Measurements from ENCODE around the gene CABP5.

The CABP5 gene

DNA sequence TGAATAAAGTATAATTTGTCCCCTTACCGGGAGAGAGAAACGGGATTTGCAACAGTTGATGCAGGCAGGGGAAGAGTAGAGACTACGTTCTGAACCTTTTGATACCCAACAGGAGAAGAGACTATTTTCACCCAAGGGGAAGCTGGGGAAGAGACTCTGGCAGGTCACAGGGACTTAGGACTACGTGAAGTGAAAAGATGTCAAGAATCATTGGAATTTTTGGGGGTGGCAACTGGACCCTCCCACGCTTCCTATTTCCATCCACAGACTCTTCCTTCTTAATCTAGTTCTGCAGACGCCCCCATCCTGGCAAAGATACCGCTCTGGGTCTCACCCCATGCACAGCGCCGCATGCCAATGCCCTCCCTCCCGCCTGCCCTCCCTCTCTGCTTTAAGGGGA is 13.8 kb downstream of the CABP5 start:
- H3K4me1 ChIP-seq (ENCODE audit: control insufficient read depth in 1 of 2, insufficient read depth in 2 of 2, low read length in 2 of 2): no peaks in the 10 kb centered on the region
- peaks cover 0 to 3% of the 10 kb centered on the region in 2 donors for H3K27me3 ChIP-seq (ENCODE audit: control insufficient read depth in 1 of 2, insufficient read depth in 2 of 2, low read length in 2 of 2)
- H3K9ac ChIP-seq (ENCODE audit: low read depth in 1 of 2, low read length in 2 of 2): no peak overlapping the region
- H3K27ac ChIP-seq (ENCODE audit: low read depth, low read length): no peak overlapping the region
- H3K9me3 ChIP-seq (ENCODE audit: control insufficient read depth in 1 of 2, low read length in 2 of 2): no peaks in the 10 kb centered on the region
- H3K36me3 ChIP-seq (ENCODE audit: control insufficient read depth in 1 of 2, insufficient read depth in 2 of 2, low read length in 2 of 2): no peaks in the 10 kb centered on the region
- H3K4me3 ChIP-seq (ENCODE audit: low read depth in 1 of 2, low read length in 2 of 2): no peak overlapping the region

DNA sequence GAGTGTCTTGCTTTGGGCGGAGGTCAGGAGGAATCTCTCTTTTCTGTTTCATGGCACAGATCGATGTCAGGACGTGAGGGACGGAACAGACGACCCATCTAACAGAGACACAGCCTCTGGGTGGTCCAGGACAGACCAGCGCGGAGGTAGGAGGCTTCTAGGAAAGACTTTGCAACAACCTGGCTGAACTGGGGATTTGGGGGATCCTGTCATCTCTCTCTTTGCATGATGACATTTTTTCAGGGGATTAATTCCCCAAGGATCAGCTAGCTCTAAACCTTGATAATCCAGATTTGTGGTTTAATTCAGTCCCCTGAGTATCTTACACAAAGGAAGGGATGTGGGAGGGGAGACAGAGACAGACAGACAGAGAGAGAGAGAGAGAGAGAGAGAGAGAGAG is 14.4 kb downstream of the CABP5 start:
- H3K27me3 ChIP-seq (ENCODE audit: control insufficient read depth in 1 of 2, insufficient read depth in 2 of 2, low read length in 2 of 2): peaks cover 0 to 4% of the 10 kb centered on the region in 2 donors
- no peaks in the 10 kb centered on the region for H3K36me3 ChIP-seq (ENCODE audit: control insufficient read depth in 1 of 2, insufficient read depth in 2 of 2, low read length in 2 of 2)
- no peak overlapping the region for H3K4me3 ChIP-seq (ENCODE audit: low read depth in 1 of 2, low read length in 2 of 2)
- no peaks in the 10 kb centered on the region for H3K4me1 ChIP-seq (ENCODE audit: control insufficient read depth in 1 of 2, insufficient read depth in 2 of 2, low read length in 2 of 2)
- H3K9ac ChIP-seq (ENCODE audit: low read depth in 1 of 2, low read length in 2 of 2): no peak overlapping the region
- no peaks in the 10 kb centered on the region for H3K9me3 ChIP-seq (ENCODE audit: control insufficient read depth in 1 of 2, low read length in 2 of 2)
- H3K27ac ChIP-seq (ENCODE audit: low read depth, low read length): no peak overlapping the region

DNA sequence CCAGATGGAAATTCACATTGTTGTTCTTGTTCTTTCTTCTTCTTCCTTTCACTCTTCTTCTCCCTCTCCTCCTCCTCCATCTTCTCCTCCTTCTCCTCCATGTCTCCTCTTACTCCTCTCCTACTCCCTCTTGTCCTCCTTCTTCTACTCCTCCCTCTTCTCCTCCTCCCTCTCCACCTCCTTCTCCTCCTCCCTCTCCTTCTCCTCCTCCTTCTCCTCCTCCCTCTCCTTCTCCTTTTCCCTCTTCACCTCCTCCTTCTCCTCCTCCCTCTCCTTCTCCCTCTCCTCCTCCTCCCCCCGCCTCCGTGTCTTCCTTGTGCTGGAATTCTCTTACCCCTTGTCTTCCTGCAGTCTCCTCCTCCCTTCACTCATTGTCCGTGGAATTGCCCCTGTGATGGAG is 18.4 kb downstream of the CABP5 start:
- H3K4me3 ChIP-seq (ENCODE audit: low read depth in 1 of 2, low read length in 2 of 2): no peak overlapping the region
- no peak overlapping the region for H3K27ac ChIP-seq (ENCODE audit: low read depth, low read length)
- H3K9ac ChIP-seq (ENCODE audit: low read depth in 1 of 2, low read length in 2 of 2): no peak overlapping the region
- peaks cover 2 to 4% of the 10 kb centered on the region in 2 donors for H3K27me3 ChIP-seq (ENCODE audit: control insufficient read depth in 1 of 2, insufficient read depth in 2 of 2, low read length in 2 of 2)
- no peaks in the 10 kb centered on the region for H3K9me3 ChIP-seq (ENCODE audit: control insufficient read depth in 1 of 2, low read length in 2 of 2)
- H3K4me1 ChIP-seq (ENCODE audit: control insufficient read depth in 1 of 2, insufficient read depth in 2 of 2, low read length in 2 of 2): no peaks in the 10 kb centered on the region
- H3K36me3 ChIP-seq (ENCODE audit: control insufficient read depth in 1 of 2, insufficient read depth in 2 of 2, low read length in 2 of 2): no peaks in the 10 kb centered on the region

DNA sequence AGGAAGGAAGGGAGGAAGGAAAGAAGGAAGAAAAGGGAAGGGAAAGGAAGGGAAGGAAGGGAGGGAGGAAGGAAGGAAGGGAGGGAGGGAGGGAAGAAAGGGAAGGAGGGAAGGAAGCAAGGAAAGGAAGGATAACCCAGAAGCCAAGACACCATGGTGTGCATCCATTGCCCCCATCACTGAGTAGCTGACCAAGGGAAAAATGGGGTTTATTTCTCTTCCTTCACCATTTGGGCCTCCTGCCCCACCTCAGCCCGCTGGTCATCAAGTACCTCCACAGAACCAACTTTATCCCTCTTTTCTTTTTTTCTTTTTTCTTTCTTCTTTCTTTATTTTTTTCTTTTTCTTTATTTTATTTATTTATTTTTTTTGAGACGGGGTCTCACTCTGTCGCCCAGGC is 20.4 kb downstream of the CABP5 start:
- Histone ChIP-seq H3K27me3 (ENCODE audit: control insufficient read depth in 1 of 2, insufficient read depth in 2 of 2, low read length in 2 of 2) (peaks cover 3 to 4% of the 10 kb centered on the region in 2 donors), H3K4me3 (ENCODE audit: low read depth in 1 of 2, low read length in 2 of 2) (no peak overlapping the region), H3K36me3 (ENCODE audit: control insufficient read depth in 1 of 2, insufficient read depth in 2 of 2, low read length in 2 of 2) (no peaks in the 10 kb centered on the region), H3K4me1 (ENCODE audit: control insufficient read depth in 1 of 2, insufficient read depth in 2 of 2, low read length in 2 of 2) (no peaks in the 10 kb centered on the region), H3K9ac (ENCODE audit: low read depth in 1 of 2, low read length in 2 of 2) (no peak overlapping the region), H3K9me3 (ENCODE audit: control insufficient read depth in 1 of 2, low read length in 2 of 2) (no peaks in the 10 kb centered on the region), H3K27ac (ENCODE audit: low read depth, low read length) (no peak overlapping the region)

DNA sequence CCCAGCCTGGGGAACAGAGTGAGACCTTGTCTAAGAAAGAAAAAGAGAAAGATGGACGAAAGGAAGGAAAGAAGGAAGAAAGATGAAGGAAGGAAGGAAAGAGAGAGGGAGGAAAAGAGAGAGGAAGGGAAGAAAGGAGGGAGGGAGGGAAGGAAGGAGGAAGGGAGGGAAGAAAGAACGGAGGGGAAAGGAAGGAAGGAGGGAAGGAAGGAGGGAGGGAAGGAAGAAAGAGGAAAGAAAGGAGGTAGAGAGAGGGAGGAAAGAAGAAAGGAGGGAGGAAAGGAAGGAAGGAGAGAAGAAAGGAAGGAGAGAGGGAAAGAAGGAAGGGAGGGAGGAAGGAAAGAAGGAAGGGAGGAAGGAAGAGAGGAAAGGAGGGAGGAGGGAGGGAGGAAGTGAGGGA is 20.9 kb downstream of the CABP5 start:
- H3K9me3 ChIP-seq (ENCODE audit: control insufficient read depth in 1 of 2, low read length in 2 of 2): no peaks in the 10 kb centered on the region
- no peak overlapping the region for H3K27ac ChIP-seq (ENCODE audit: low read depth, low read length)
- H3K4me3 ChIP-seq (ENCODE audit: low read depth in 1 of 2, low read length in 2 of 2): no peak overlapping the region
- H3K4me1 ChIP-seq (ENCODE audit: control insufficient read depth in 1 of 2, insufficient read depth in 2 of 2, low read length in 2 of 2): no peaks in the 10 kb centered on the region
- H3K27me3 ChIP-seq (ENCODE audit: control insufficient read depth in 1 of 2, insufficient read depth in 2 of 2, low read length in 2 of 2): peaks cover 3 to 4% of the 10 kb centered on the region in 2 donors
- no peak overlapping the region for H3K9ac ChIP-seq (ENCODE audit: low read depth in 1 of 2, low read length in 2 of 2)
- no peaks in the 10 kb centered on the region for H3K36me3 ChIP-seq (ENCODE audit: control insufficient read depth in 1 of 2, insufficient read depth in 2 of 2, low read length in 2 of 2)

DNA sequence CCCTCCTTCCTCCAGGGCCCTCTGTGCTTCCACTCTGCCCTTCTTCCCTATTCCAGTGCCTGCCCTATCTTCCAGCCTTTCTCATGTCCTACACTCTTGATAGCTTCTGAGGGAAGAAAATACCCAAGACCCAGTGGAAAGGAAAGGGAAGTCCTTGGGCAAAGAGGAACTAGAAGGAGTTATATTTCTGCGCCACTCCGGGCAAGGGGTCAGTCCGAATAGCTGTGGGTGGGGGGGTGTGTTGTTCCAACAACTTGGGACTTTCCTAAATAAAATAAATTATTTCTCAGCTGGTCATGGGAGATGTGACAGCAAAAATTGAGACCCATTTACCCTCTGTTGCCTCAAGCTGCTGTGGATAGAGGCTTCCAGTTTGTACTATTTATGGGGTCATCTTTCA is 23.2 kb downstream of the CABP5 start:
- H3K36me3 ChIP-seq (ENCODE audit: control insufficient read depth in 1 of 2, insufficient read depth in 2 of 2, low read length in 2 of 2): no peaks in the 10 kb centered on the region
- no peaks in the 10 kb centered on the region for H3K9me3 ChIP-seq (ENCODE audit: control insufficient read depth in 1 of 2, low read length in 2 of 2)
- no peak overlapping the region for H3K9ac ChIP-seq (ENCODE audit: low read depth in 1 of 2, low read length in 2 of 2)
- H3K27me3 ChIP-seq (ENCODE audit: control insufficient read depth in 1 of 2, insufficient read depth in 2 of 2, low read length in 2 of 2): peaks cover 3 to 4% of the 10 kb centered on the region in 2 donors
- no peak overlapping the region for H3K4me3 ChIP-seq (ENCODE audit: low read depth in 1 of 2, low read length in 2 of 2)
- no peak overlapping the region for H3K27ac ChIP-seq (ENCODE audit: low read depth, low read length)
- no peaks in the 10 kb centered on the region for H3K4me1 ChIP-seq (ENCODE audit: control insufficient read depth in 1 of 2, insufficient read depth in 2 of 2, low read length in 2 of 2)

DNA sequence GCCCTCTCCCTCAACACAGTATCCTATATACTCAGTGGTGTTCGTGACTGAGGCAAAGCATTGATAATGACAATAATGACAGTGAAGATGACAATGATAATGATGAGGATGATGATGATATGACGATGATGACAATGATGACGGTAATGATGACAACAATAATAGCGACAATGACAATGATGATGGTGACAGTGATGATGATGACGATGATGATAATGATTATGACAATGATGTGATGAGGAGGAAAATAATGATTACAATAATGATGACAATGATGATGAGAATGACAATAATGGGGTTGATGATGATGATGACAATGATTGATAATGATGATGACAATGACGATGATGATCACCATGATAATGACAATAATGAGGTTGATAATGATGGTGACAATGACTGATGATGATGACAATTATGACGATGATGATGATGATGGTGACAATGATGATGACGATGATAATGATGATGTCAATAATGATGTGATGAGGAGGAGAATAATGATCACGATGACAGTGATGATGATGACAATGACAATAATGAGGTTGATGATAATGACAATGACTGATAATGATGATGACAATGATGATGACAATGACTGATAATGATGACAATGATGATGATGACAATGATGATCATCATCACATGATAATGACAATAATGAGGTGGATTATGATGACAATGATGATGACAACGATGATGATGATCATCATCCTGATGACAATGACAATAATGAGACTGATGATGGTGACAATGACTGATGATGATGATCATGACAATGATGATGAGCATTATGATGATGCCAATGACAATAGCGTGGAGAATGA is 32.7 kb downstream of the CABP5 start:
- no peak overlapping the region for H3K27ac ChIP-seq (ENCODE audit: low read depth, low read length)
- H3K27me3 ChIP-seq (ENCODE audit: control insufficient read depth in 1 of 2, insufficient read depth in 2 of 2, low read length in 2 of 2): no peaks in the 10 kb centered on the region
- peaks cover 0 to 3% of the 10 kb centered on the region in 2 donors for H3K9me3 ChIP-seq (ENCODE audit: control insufficient read depth in 1 of 2, low read length in 2 of 2)
- H3K4me1 ChIP-seq (ENCODE audit: control insufficient read depth in 1 of 2, insufficient read depth in 2 of 2, low read length in 2 of 2): no peaks in the 10 kb centered on the region
- no peak overlapping the region for H3K4me3 ChIP-seq (ENCODE audit: low read depth in 1 of 2, low read length in 2 of 2)
- H3K36me3 ChIP-seq (ENCODE audit: control insufficient read depth in 1 of 2, insufficient read depth in 2 of 2, low read length in 2 of 2): no peaks in the 10 kb centered on the region
- no peak overlapping the region for H3K9ac ChIP-seq (ENCODE audit: low read depth in 1 of 2, low read length in 2 of 2)

DNA sequence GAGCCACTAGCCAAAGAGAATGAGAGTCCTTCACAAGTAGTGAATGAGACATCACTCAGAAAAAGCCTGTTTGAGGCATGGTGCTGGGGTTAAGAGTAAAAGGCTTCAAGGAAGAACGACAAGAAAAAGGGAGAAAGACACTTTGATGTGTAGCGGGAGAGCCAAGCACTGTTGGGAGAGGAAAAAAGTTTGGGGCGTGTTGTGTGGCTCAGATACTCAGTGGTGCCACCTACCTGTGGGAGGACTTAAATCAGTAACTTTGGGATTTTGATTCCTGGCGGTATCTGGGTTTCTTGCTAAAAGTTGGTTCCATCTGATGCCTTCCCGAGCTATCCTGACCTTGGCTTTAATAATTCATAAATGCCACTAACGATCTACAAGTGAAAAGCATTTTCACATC is 37.1 kb downstream of the CABP5 start:
- Histone ChIP-seq H3K9me3 (ENCODE audit: control insufficient read depth in 1 of 2, low read length in 2 of 2) (peaks cover 0 to 3% of the 10 kb centered on the region in 2 donors), H3K27ac (ENCODE audit: low read depth, low read length) (no peak overlapping the region), H3K36me3 (ENCODE audit: control insufficient read depth in 1 of 2, insufficient read depth in 2 of 2, low read length in 2 of 2) (no peaks in the 10 kb centered on the region), H3K4me1 (ENCODE audit: control insufficient read depth in 1 of 2, insufficient read depth in 2 of 2, low read length in 2 of 2) (no peaks in the 10 kb centered on the region), H3K4me3 (ENCODE audit: low read depth in 1 of 2, low read length in 2 of 2) (no peak overlapping the region), H3K27me3 (ENCODE audit: control insufficient read depth in 1 of 2, insufficient read depth in 2 of 2, low read length in 2 of 2) (no peaks in the 10 kb centered on the region), H3K9ac (ENCODE audit: low read depth in 1 of 2, low read length in 2 of 2) (no peak overlapping the region)

DNA sequence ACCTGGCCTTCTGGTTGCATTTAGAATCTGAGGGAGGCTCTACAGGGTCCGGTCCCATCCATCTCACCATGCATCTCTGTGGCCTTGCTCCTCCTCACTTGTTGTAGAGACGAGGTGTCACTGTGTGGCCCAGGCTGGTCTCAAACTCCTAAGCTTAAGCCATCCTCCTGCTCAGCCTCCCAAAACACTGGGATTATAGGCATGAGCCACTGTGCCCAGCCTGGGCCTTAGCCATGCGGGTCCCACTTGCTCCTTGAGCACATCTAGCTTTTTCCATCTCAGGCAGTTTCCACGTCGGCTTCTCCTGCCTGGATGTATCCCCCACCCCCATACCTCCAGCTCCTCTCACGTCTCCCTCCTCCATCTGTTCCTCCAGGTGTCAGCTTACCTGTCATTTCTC is 39.6 kb downstream of the CABP5 start:
- Histone ChIP-seq H3K27ac (ENCODE audit: low read depth, low read length) (no peak overlapping the region), H3K4me1 (ENCODE audit: control insufficient read depth in 1 of 2, insufficient read depth in 2 of 2, low read length in 2 of 2) (no peaks in the 10 kb centered on the region), H3K4me3 (ENCODE audit: low read depth in 1 of 2, low read length in 2 of 2) (no peak overlapping the region), H3K9me3 (ENCODE audit: control insufficient read depth in 1 of 2, low read length in 2 of 2) (peaks cover 0 to 3% of the 10 kb centered on the region in 2 donors), H3K27me3 (ENCODE audit: control insufficient read depth in 1 of 2, insufficient read depth in 2 of 2, low read length in 2 of 2) (no peaks in the 10 kb centered on the region), H3K36me3 (ENCODE audit: control insufficient read depth in 1 of 2, insufficient read depth in 2 of 2, low read length in 2 of 2) (no peaks in the 10 kb centered on the region), H3K9ac (ENCODE audit: low read depth in 1 of 2, low read length in 2 of 2) (no peak overlapping the region)

DNA sequence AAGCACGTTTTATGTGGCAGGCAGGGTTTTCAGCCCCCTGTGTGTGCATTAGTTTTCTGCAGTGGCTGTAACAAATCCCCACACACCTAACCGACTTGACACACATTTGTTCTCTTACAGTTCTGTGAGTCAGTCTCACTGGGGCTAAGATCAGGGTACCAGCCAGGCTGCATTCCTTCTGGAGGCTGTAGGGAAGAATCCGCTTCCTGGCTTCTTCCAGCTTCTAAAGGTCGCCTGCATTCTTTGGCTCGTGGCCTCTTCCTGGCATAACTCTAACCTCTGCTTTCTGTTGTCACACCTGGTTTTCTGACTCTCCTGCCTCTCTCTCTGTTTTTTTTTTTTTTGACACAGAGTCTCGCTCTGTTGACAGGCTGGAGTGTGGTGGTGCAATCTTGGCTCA is 43.0 kb downstream of the CABP5 start:
- Histone ChIP-seq H3K9me3 (ENCODE audit: control insufficient read depth in 1 of 2, low read length in 2 of 2) (no peaks in the 10 kb centered on the region), H3K4me3 (ENCODE audit: low read depth in 1 of 2, low read length in 2 of 2) (no peak overlapping the region), H3K4me1 (ENCODE audit: control insufficient read depth in 1 of 2, insufficient read depth in 2 of 2, low read length in 2 of 2) (no peaks in the 10 kb centered on the region), H3K9ac (ENCODE audit: low read depth in 1 of 2, low read length in 2 of 2) (no peak overlapping the region), H3K27me3 (ENCODE audit: control insufficient read depth in 1 of 2, insufficient read depth in 2 of 2, low read length in 2 of 2) (no peaks in the 10 kb centered on the region), H3K36me3 (ENCODE audit: control insufficient read depth in 1 of 2, insufficient read depth in 2 of 2, low read length in 2 of 2) (no peaks in the 10 kb centered on the region), H3K27ac (ENCODE audit: low read depth, low read length) (no peak overlapping the region)
